MM.1S (cell line): ENCODE measurements around the gene CRKL.

Experiments used
- DNase-seq: peaks from one replicate; pipeline ENCODE4 v3.0.0-alpha.2; 2015
- H2AFZ ChIP-seq: fragments of 300-600 bp; sonication (generic); 2 replicates; pipeline ENCODE4 v1.6.0; 2016; ENCODE audit warnings: antibody characterized with exemption, low read length
- H3F3A ChIP-seq: fragments of 300-600 bp; sonication (generic); 2 replicates; pipeline ENCODE4 v1.6.1; 2016; ENCODE audit warnings: mild to moderate bottlenecking, antibody characterized with exemption, low read length, moderate library complexity, mixed read lengths; ENCODE audit not compliant: insufficient read depth
- H3K27ac ChIP-seq: fragments of 300-600 bp; sonication (generic); 2 replicates; pipeline ENCODE4 v1.5.1; 2016; ENCODE audit warnings: mild to moderate bottlenecking, low read length
- H3K27me3 ChIP-seq: fragments of 300-600 bp; sonication (generic); replicated peaks from 2 replicates; pipeline ENCODE4 v1.6.0; 2016; ENCODE audit warnings: low read length; ENCODE audit not compliant: insufficient read depth
- H3K36me3 ChIP-seq: fragments of 300-600 bp; sonication (generic); replicated peaks from 2 replicates; pipeline ENCODE4 v1.6.1; 2016; ENCODE audit warnings: mild to moderate bottlenecking, low read length, mixed read lengths; ENCODE audit not compliant: insufficient read depth
- H3K4me1 ChIP-seq: fragments of 300-600 bp; sonication (generic); 2 replicates; pipeline ENCODE4 v1.6.1; 2016; ENCODE audit warnings: low read length, mixed read lengths
- H3K4me2 ChIP-seq: fragments of 300-600 bp; sonication (generic); 2 replicates; pipeline ENCODE4 v1.6.0; 2016; ENCODE audit warnings: low read depth, low read length
- H3K4me3 ChIP-seq: fragments of 300-600 bp; sonication (generic); 2 replicates; pipeline ENCODE4 v1.5.1; 2016; ENCODE audit warnings: low read length, mixed read lengths
- H3K79me2 ChIP-seq: fragments of 300-600 bp; sonication (generic); 2 replicates; pipeline ENCODE4 v1.6.1; 2016; ENCODE audit warnings: mixed run types, low read length, mixed read lengths
- H3K9ac ChIP-seq: fragments of 300-600 bp; sonication (generic); 2 replicates; pipeline ENCODE4 v1.6.1; 2016; ENCODE audit warnings: low read length, mixed read lengths
- H3K9me2 ChIP-seq: fragments of 300-600 bp; sonication (generic); replicated peaks from 2 replicates; pipeline ENCODE4 v1.6.1; 2016; ENCODE audit warnings: mild to moderate bottlenecking, low read length, mixed read lengths; ENCODE audit not compliant: insufficient read depth
- H3K9me3 ChIP-seq: fragments of 300-600 bp; sonication (generic); replicated peaks from 2 replicates; pipeline ENCODE4 v1.6.1; 2016; ENCODE audit warnings: mild to moderate bottlenecking, low read length, mixed read lengths; ENCODE audit not compliant: insufficient read depth
- H4K20me1 ChIP-seq: fragments of 300-600 bp; sonication (generic); 2 replicates; pipeline ENCODE4 v1.6.1; 2016; ENCODE audit warnings: mild to moderate bottlenecking, low read length, moderate library complexity, mixed read lengths; ENCODE audit not compliant: insufficient read depth
- EZH2 ChIP-seq: fragments of 300-600 bp; sonication (generic); optimal IDR thresholded peaks from 2 replicates; pipeline ENCODE3; 2017; ENCODE audit warnings: low read depth, mild to moderate bottlenecking, antibody characterized with exemption, low read length, mixed read lengths
- EZH2phosphoT487 ChIP-seq: fragments of 300-600 bp; sonication (generic); IDR thresholded peaks from 2 replicates; pipeline ENCODE4 v1.6.1; 2018; ENCODE audit warnings: antibody characterized with exemption, low read length
- TF ChIP-seq, protein P1 (sequence below): fragments of 300-600 bp; sonication (generic); IDR thresholded peaks from 2 replicates; pipeline ENCODE4 v1.5.1; 2016; ENCODE audit warnings: antibody characterized with exemption, low read length, mixed read lengths

The CRKL gene

DNA sequence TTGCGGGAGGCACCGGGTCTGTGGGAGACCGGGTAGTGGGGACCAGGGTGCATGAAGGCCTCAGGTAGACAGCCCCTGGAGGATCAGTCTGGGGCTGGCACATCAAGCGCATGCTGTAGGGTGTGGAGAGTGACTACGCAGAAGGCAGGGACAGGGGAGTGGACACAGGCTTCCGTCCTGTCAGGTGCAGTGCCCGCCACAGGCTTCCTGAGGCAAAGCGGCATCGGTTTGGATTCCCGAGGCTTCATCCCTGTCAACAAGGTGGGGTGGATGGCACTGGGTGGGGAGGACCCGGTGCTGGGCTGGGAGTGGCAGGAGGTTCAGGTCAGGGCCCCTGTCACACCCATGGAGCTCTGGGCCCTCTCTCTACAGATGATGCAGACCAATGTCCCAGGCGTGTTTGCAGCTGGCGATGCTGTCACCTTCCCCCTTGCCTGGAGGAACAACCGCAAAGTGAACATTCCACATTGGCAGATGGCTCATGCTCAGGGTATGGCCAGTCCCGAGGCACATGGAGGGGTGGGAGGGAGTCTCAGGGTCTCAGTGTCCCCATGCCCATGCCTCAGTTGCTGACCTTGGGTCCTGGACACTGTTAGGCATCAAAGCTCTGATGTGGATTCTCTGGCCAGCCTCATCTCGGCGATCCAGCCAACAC is 60.4 kb downstream of the CRKL start:
- Histone ChIP-seq H3K9me3 (no peaks in the 10 kb centered on the region), H2AFZ (no peak overlapping the region), H3K4me2 (no peak overlapping the region), H3K4me3 (no peak overlapping the region), H3K4me1 (peaks cover 6% of the 10 kb centered on the region; the same call in 1 of the 2 replicates), H4K20me1 (no peaks in the 10 kb centered on the region), H3K27ac (no peak overlapping the region), H3K36me3 (no peaks in the 10 kb centered on the region), H3K9me2 (no peaks in the 10 kb centered on the region), H3K79me2 (peaks cover 5% of the 10 kb centered on the region; the same call in 1 of the 2 replicates), H3F3A (no peaks in the 10 kb centered on the region), H3K27me3 (peaks cover 45% of the 10 kb centered on the region), H3K9ac (no peak overlapping the region)
- no peak for DNase-seq
- TF ChIP-seq EZH2phosphoT487 = no peak
- TF ChIP-seq, protein P1, sequence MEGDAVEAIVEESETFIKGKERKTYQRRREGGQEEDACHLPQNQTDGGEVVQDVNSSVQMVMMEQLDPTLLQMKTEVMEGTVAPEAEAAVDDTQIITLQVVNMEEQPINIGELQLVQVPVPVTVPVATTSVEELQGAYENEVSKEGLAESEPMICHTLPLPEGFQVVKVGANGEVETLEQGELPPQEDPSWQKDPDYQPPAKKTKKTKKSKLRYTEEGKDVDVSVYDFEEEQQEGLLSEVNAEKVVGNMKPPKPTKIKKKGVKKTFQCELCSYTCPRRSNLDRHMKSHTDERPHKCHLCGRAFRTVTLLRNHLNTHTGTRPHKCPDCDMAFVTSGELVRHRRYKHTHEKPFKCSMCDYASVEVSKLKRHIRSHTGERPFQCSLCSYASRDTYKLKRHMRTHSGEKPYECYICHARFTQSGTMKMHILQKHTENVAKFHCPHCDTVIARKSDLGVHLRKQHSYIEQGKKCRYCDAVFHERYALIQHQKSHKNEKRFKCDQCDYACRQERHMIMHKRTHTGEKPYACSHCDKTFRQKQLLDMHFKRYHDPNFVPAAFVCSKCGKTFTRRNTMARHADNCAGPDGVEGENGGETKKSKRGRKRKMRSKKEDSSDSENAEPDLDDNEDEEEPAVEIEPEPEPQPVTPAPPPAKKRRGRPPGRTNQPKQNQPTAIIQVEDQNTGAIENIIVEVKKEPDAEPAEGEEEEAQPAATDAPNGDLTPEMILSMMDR = no peak
- TF ChIP-seq EZH2 = no peak

- peaks cover 37% of the 10 kb centered on the region for H3K27me3 ChIP-seq
- H3K9me3 ChIP-seq = no peaks in the 10 kb centered on the region
- H3K9me2 ChIP-seq = no peaks in the 10 kb centered on the region
Observed at GRCh38 chr22:20978419-20978818, 61.2 kb downstream of the CRKL start.

DNA sequence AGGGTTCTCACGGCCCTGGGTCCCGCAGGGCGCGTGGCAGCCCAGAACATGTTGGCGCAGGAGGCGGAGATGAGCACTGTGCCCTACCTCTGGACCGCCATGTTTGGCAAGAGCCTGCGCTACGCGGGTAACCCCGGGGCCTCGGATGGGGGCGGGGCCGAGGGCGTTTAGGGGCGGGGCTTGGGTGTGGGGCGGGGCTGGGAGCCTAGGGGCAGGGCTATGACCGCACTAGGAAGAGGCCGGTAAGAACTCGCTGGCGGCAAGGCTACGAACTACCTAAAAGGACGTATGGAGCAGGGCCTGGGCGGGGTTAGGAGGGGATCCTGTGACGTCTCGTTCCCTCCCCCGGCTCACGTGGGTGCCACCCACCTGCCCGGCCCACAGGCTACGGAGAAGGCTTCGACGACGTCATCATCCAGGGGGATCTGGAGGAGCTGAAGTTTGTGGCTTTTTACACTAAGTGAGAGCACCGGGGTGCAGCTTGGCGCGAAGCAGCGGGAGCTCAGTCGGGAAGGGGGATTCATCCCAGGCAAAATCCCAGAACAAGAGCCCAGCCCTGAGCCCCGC is 62.1 kb downstream of the CRKL start:
- Histone ChIP-seq H3K79me2 (peaks cover 17% of the 10 kb centered on the region), H3K4me2 (no peak overlapping the region), H2AFZ (no peak overlapping the region), H3K9me3 (no peaks in the 10 kb centered on the region), H3K4me1 (peaks cover 13% of the 10 kb centered on the region; the same call in 1 of the 2 replicates), H3K4me3 (no peak overlapping the region), H3K9ac (no peak overlapping the region), H3K36me3 (no peaks in the 10 kb centered on the region), H4K20me1 (no peaks in the 10 kb centered on the region), H3K27me3 (peaks cover 28% of the 10 kb centered on the region; the same call in 1 of the 2 replicates), H3F3A (no peaks in the 10 kb centered on the region), H3K27ac (no peak overlapping the region), H3K9me2 (no peaks in the 10 kb centered on the region)
- DNase-seq = no peak
- TF ChIP-seq, protein P1 = no peak

More at GRCh38 chr22:20978419-20978818, 61.2 kb downstream of the CRKL start:
- Histone ChIP-seq H3K9ac (no peak overlapping the region), H3K36me3 (no peaks in the 10 kb centered on the region), H4K20me1 (no peaks in the 10 kb centered on the region), H2AFZ (no peak overlapping the region), H3F3A (no peaks in the 10 kb centered on the region), H3K4me3 (no peak overlapping the region), H3K27ac (no peak overlapping the region), H3K4me2 (no peak overlapping the region), H3K79me2 (peaks cover 12% of the 10 kb centered on the region; the same call in 1 of the 2 replicates), H3K4me1 (peaks cover 12% of the 10 kb centered on the region; the same call in 1 of the 2 replicates)
- TF ChIP-seq, protein P1 = no peak
- TF ChIP-seq EZH2phosphoT487 = no peak
- no peak for TF ChIP-seq EZH2
- no peak for DNase-seq
